Liver (tissue), 3 donors: ENCODE data around the gene EOMES.

Experiments used
- RAD21 ChIP-seq, 2 donors: IDR thresholded peaks; 2 replicates each; pipeline ENCODE4 v1.6.1; 2016; ENCODE audit warnings: antibody characterized with exemption in 2 of 2, mild to moderate bottlenecking in 2 of 2
- TAF1 ChIP-seq: conservative IDR thresholded peaks from 2 replicates; pipeline ENCODE4 v1.6.1; 2016; ENCODE audit warnings: antibody characterized with exemption, mild to moderate bottlenecking
- TF ChIP-seq, protein P1 (sequence below): fragments of 150-350 bp; IDR thresholded peaks from 2 replicates; pipeline ENCODE4 v1.5.1; 2017; ENCODE audit warnings: improper control_type of control experiment, low read depth, low read length; ENCODE audit not compliant: missing input control
- TF ChIP-seq, protein P2 (sequence below): IDR thresholded peaks from 2 replicates; pipeline ENCODE4 v1.6.1; 2016; ENCODE audit warnings: antibody characterized with exemption, mild to moderate bottlenecking
- donor health status: healthy.
- donor health status: healthy.

DNA sequence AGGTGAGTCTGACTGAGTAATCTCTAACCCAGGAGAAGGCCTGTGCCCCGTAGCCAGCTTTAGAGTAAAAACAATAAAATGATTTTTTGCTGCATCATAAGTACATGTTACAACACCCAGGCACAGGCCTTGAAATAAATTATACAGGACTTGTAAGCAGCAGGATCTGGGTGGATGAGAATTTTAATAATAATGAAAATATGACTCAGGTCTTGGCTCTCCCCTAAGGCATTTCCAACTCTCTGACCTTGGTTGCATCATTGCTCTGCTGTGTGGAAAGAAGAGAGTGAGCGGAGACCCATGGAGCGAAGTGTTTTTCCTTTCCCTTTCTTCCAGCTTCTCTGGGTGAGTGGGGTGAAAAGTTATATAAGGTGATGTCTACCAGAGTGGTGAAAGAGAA, 44.6 kb downstream of the EOMES start:
- no peak for TF ChIP-seq TAF1
- TF ChIP-seq, protein P1, sequence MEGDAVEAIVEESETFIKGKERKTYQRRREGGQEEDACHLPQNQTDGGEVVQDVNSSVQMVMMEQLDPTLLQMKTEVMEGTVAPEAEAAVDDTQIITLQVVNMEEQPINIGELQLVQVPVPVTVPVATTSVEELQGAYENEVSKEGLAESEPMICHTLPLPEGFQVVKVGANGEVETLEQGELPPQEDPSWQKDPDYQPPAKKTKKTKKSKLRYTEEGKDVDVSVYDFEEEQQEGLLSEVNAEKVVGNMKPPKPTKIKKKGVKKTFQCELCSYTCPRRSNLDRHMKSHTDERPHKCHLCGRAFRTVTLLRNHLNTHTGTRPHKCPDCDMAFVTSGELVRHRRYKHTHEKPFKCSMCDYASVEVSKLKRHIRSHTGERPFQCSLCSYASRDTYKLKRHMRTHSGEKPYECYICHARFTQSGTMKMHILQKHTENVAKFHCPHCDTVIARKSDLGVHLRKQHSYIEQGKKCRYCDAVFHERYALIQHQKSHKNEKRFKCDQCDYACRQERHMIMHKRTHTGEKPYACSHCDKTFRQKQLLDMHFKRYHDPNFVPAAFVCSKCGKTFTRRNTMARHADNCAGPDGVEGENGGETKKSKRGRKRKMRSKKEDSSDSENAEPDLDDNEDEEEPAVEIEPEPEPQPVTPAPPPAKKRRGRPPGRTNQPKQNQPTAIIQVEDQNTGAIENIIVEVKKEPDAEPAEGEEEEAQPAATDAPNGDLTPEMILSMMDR: no peak
- TF ChIP-seq, protein P2, sequence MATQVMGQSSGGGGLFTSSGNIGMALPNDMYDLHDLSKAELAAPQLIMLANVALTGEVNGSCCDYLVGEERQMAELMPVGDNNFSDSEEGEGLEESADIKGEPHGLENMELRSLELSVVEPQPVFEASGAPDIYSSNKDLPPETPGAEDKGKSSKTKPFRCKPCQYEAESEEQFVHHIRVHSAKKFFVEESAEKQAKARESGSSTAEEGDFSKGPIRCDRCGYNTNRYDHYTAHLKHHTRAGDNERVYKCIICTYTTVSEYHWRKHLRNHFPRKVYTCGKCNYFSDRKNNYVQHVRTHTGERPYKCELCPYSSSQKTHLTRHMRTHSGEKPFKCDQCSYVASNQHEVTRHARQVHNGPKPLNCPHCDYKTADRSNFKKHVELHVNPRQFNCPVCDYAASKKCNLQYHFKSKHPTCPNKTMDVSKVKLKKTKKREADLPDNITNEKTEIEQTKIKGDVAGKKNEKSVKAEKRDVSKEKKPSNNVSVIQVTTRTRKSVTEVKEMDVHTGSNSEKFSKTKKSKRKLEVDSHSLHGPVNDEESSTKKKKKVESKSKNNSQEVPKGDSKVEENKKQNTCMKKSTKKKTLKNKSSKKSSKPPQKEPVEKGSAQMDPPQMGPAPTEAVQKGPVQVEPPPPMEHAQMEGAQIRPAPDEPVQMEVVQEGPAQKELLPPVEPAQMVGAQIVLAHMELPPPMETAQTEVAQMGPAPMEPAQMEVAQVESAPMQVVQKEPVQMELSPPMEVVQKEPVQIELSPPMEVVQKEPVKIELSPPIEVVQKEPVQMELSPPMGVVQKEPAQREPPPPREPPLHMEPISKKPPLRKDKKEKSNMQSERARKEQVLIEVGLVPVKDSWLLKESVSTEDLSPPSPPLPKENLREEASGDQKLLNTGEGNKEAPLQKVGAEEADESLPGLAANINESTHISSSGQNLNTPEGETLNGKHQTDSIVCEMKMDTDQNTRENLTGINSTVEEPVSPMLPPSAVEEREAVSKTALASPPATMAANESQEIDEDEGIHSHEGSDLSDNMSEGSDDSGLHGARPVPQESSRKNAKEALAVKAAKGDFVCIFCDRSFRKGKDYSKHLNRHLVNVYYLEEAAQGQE: no peak
- no peak for TF ChIP-seq RAD21 (IDR thresholded peaks at IDR 0.05)
